Neural progenitor cell (in vitro differentiated cells): ENCODE results near the gene COL4A5.

Source experiments
- CTCF ChIP-seq: fragments of 200-600 bp; sonication (generic); IDR thresholded peaks from 2 replicates; pipeline ENCODE4 v1.5.1; 2017; ENCODE audit warnings: antibody characterized with exemption, mild to moderate bottlenecking
- EZH2phosphoT487 ChIP-seq: fragments of 200-600 bp; sonication (generic); IDR thresholded peaks from 2 replicates; pipeline ENCODE4 v1.6.1; 2017; ENCODE audit warnings: antibody characterized with exemption

GRCh38 chrX:108417257-108417656, 22.4 kb upstream of the COL4A5 start:
- TF ChIP-seq CTCF: no peak
- no peak for TF ChIP-seq EZH2phosphoT487
